DMS114 treated with DMSO at 0.1 percent for 48 hours (cell line): ENCODE data around the gene GNPTAB.
"Not testable (repeated sequence)": the region's sequence is repeated elsewhere in the genome, so short reads cannot be mapped to it uniquely, and the experiment has no call there.

ENCODE experiments used
- DNase-seq: peaks from one replicate; lab custom pipeline; 2025; ENCODE audit not compliant: unreplicated experiment; lab: John Stamatoyannopoulos, UW

Gene GNPTAB

GRCh38 chr12:101740566-101740965 is 90.2 kb downstream of the GNPTAB start:
- no peak for DNase-seq

- no peak for DNase-seq
These were observed 91.7 kb downstream of the GNPTAB start, which contains the start of gene SYCP3 for GRCh38 chr12:101738920-101739665. SYCP3 (minus strand) TSS chr12:101739462; CDS start chr12:101737935, 1,527 bp downstream.

GRCh38 chr12:101737476-101737875 is 93.3 kb downstream of the GNPTAB start:
- no peak for DNase-seq

GRCh38 chr12:101734482-101734881 is 96.3 kb downstream of the GNPTAB start:
- not testable (repeated sequence) for DNase-seq

DNA sequence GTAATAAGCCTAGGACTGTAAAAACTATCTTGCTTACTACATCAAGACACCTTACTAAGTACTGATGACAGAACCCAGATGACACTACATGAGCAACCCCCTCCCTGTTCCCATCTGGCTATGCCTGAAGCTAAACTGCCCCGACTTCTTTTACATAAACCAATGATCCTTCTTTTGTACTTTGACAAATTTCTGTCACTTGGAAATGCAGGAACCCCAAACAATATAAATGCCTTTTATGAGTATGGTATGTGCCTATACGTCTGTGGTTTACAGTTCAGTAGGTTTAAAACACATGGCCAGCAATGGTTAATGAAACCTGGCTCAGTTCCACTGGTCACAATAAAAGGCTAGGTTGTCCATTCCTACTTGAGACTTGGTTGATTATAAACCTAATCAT is 97.6 kb downstream of the GNPTAB start:
- DNase-seq: no peak

DNA sequence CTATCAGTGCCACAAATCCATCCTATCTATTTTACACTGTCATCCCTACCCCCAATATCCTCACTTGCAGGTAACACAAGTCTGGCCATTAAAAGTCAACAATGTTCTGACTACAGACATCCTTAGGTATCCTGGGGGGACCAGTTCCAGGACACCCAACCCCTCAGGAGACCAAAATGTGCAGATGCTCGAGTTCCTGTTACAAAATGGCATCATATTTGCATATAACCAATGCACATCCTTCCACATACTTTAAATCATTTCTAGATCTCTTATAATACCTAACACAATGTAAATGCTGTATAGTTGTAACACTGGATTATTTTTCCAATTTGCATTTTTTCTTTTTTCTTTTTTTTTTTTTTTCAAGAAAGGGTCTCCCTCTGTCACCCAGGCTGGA is 98.4 kb downstream of the GNPTAB start:
- no peak for DNase-seq

DNA sequence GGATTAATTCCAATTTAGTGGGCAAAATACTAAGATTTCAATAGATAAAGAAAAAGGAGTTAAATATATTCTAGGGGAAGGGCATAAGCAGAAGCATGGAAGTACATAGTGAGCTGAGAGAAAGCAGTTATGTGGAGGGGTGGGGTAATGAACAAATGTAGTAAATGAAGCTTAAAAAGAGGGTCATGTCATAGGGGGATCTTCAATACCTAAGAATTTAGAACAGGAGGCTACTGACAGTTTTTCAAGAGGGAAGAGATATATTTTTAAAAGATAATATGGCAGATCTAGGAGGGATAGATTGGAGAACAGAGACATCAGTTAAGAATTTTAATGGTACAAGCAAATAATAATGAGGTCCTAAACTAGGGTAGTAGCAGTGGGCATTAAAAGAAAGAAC is 100.9 kb downstream of the GNPTAB start:
- DNase-seq: no peak

- no peak for DNase-seq
These were observed 103.7 kb downstream of the GNPTAB start for GRCh38 chr12:101727098-101727497.

- no peak for DNase-seq
These were observed 108.4 kb downstream of the GNPTAB start for GRCh38 chr12:101722392-101722791.

GRCh38 chr12:101720118-101720517 is 110.6 kb downstream of the GNPTAB start:
- DNase-seq: no peak

GRCh38 chr12:101719566-101719965 is 111.2 kb downstream of the GNPTAB start:
- DNase-seq: no peak

- no peak for DNase-seq
These were observed 115.8 kb downstream of the GNPTAB start for GRCh38 chr12:101714877-101715444.

DNA sequence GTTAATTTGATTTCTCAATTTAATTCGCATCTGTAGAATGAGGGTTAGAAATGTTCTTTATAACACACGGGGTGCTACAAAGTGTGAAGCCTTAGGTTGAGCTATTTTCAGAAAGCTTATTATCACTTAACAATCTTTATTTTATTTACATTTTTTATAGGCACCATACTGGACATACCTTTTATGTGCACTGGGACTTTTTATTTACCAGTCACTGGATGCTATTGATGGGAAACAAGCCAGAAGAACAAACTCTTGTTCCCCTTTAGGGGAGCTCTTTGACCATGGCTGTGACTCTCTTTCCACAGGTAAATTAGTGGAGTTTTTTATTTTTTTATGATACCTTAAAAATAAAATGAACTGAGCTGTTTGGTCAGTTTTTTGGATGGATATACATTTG is 116.8 kb downstream of the GNPTAB start:
- DNase-seq: no peak

DNA sequence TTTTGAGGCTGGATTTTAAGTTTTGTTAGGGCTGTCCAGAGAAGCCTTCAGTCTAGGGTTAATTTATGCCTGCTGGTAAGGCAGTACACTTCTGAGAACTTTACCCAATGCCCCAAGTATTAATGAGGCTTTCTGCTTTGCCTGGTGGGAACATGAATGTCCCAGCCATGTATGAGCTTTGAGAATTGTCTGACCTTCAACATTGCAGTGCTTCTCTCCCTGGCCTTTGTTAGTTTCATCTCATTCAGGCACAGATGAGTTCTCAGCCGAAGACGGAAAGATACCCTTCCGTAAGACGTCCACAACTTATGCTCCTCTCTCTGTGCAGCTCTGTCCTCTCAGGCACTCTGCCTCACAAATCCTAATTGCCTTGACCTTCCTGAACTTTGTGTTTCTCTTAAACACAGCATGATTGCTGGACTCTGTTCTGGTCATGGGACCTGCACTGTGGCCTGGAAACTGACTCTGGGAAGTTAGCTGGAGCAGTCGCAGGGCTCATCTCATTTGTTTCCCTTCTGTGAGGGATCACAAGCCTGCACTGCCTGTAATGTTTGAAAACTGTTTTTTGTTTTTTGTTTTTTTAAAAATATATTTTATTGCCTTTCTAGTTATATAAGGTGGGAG is 117.6 kb downstream of the GNPTAB start:
- DNase-seq: no peak

GRCh38 chr12:101710288-101710687 is 120.5 kb downstream of the GNPTAB start:
- no peak for DNase-seq

- DNase-seq: no peak
These were observed 123.5 kb downstream of the GNPTAB start for GRCh38 chr12:101707131-101707782.

DNA sequence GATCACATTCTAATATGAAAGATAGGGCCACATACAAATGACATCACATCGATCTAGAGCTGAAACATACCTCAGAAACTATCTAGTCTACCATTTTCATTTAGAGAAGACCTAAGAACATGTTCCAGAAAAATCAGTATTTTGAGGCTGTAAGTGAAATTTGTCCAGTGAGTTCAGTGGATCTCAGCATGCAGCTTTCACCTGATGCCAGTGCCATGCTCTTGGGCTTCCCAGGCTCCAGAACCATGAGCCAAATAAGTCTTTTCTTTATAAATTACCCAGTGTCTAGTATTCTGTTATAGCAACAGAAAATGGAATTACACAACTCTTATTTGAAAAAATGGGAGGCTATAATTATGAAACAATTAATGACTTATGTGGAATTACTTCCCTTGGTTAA is 124.4 kb downstream of the GNPTAB start:
- DNase-seq: no peak

DNA sequence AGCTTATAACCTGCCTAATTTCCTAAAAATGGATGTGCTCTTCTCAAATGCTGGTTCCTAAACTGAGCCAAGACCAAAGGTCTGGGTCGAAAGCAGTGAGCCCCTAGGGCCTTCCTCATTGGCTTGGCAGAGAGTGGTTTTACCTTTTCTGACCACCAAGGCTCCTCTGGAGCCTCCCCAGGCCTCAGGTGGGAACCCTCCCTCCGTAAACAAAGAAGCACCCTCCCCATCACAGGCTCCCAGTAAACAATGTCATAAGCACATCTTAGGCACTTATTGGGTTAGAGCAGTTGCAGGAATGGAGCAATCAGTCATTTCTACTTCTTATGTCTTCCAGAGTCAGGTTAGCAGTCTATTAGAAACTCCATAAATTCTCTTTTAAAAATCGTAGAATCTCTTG is 127.3 kb downstream of the GNPTAB start:
- no peak for DNase-seq

DNA sequence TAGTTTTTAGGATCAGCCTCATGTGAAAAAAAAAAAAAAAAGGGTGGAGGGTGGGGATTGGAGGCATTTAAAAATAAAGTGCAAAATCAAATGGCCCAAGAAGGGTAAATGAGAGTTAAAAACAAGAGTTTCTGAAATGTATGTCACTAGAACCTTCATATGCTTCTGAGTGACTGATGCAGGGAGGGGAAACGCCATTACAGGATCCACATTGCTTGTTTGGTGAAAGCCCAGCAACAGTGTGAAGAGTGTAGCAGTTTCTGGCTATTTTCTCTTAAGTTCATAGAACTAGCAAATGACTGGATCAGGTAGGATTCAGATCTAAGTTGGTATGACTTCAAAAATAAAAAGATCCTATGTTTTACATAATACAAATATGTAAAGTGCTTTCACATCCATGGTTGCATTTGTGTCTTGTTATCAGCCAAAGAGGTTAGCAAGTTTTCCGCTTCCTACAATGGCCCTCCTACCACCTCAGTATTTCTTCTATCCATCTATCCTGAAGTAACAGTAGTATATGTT is 130.4 kb downstream of the GNPTAB start:
- no peak for DNase-seq

- DNase-seq: no peak
These were observed 131.9 kb downstream of the GNPTAB start for GRCh38 chr12:101698800-101699347.
